ENCODE results near the gene DFFB. TPM values are rescaled to one million over a fixed set of nuclear protein-coding genes. Genes with fewer than 3 reads are reported as not detected.

DFFB gene
- total and polyA plus RNA-seq, 2 of the 13 experiments (the other 11 are each of a cell fraction or from before 2014, with no cell fraction given), result 4.6 to 9.3 TPM

GRCh38 chr1:3900969-3901529, 43.8 kb downstream of the DFFB start:
- H3K27ac ChIP-seq (ENCODE audit: extremely low read length, insufficient read depth, low read length), result peak overlapping the region; percentile 99
- H3K79me2 ChIP-seq (ENCODE audit: insufficient read depth, low read length), result peaks cover 40% of the 10 kb centered on the region
- intact Hi-C loops (cut with micrococcal nuclease; ENCODE audit: unreplicated experiment) (loop anchor here (1.0 to 10.0 kb wide), 2 partner anchors 44 to 126 kb away; partner anchors contain the start of genes CEP104, DFFB and SMIM1), in situ Hi-C loops (cut with HindIII; ENCODE audit: extremely low pct_ligation_motif_present, low pct_unique_long_range_greater_than_20kb) (loop anchor here (25.0 kb wide), 1 partner anchor 161 kb away; no protein-coding TSS in a partner anchor)
- DNase-seq (ENCODE audit: low spot score) (peak; percentile 93), FAIRE-seq (peak; percentile 86), ATAC-seq (peak; percentile 81)
- H3K4me2 ChIP-seq (ENCODE audit: low read depth, low read length), result peak overlapping the region; percentile 73
- peaks cover 4% of the 10 kb centered on the region; the same call in 1 of the 2 replicates for H3K9me3 ChIP-seq (ENCODE audit: low read length)
- no peaks in the 10 kb centered on the region for H4K20me1 ChIP-seq (ENCODE audit: insufficient read depth, low read length)
- CTCF ChIA-PET (ENCODE audit: low intra/inter-chr PET ratio, low total read pairs), result no interaction called here
- 0% methylated on average over 3 of the region's 51 CpGs for WGBS (ENCODE audit: low lambda C conversion rate)
- BruUV-seq (replicated peaks), result no TSS peak
- peak overlapping the region; percentile 72 to 97 (median 88) for H3K4me3 ChIP-seq (replicated peaks in 1 of 3; ENCODE audit: insufficient read depth in 1 of 3, low read depth in 2 of 3, low read length in 3 of 3)
- H3K4me1 ChIP-seq (ENCODE audit: insufficient read depth, low read length), result peaks cover 59% of the 10 kb centered on the region
- POLR2A ChIA-PET, result interaction anchor here (0.7 to 1.7 kb wide), 4 partner anchors 11 to 366 kb away, joined by 3 to 6 read pairs (median 4); no protein-coding TSS in a partner anchor
- H3K27me3 ChIP-seq (ENCODE audit: control insufficient read depth in 1 of 2, insufficient read depth in 2 of 2, low read length in 2 of 2), result no peaks in the 10 kb centered on the region; a peak in 1 of 5 replicates
- no peak overlapping the region for H2AFZ ChIP-seq (ENCODE audit: low read length)
- peak overlapping the region; percentile 95 for H3K9ac ChIP-seq (ENCODE audit: insufficient read depth, low read depth, low read length)
- peaks cover 0 to 3% of the 10 kb centered on the region in 2 experiments; a peak in 1 of 5 replicates for H3K36me3 ChIP-seq (replicated peaks in 1 of 2; ENCODE audit: control insufficient read depth in 1 of 2, insufficient read depth in 2 of 2, low read length in 2 of 2)
- TF ChIP-seq ZFP36L2 (CRISPR knock-in tag; IDR thresholded peaks at IDR 0.05) (no peak), ZNF460 (CRISPR knock-in tag; IDR thresholded peaks at IDR 0.05; ENCODE audit: borderline replicate concordance) (no peak; the same call in 1 of the 2 replicates), DDIT3 (CRISPR knock-in tag; IDR thresholded peaks at IDR 0.05) (no peak), ATF1 (CRISPR knock-in tag; IDR thresholded peaks at IDR 0.05) (no peak), ZNF567 (CRISPR knock-in tag; IDR thresholded peaks at IDR 0.05; ENCODE audit: borderline replicate concordance) (no peak), ZFP90 (CRISPR knock-in tag; IDR thresholded peaks at IDR 0.05; ENCODE audit: borderline replicate concordance) (no peak; the same call in 1 of the 2 replicates), ZNF138 (CRISPR knock-in tag; IDR thresholded peaks at IDR 0.05; ENCODE audit: low read depth) (no peak), TAF15 (IDR thresholded peaks at IDR 0.05; ENCODE audit: low read depth, low read length, poor library complexity, severe bottlenecking) (peak; percentile 9), MEIS2 (CRISPR knock-in tag; IDR thresholded peaks at IDR 0.05) (no peak), ZSCAN29 (CRISPR knock-in tag; conservative IDR thresholded peaks at IDR 0.05) (no peak), NCOR1 (IDR thresholded peaks at IDR 0.05; ENCODE audit: borderline replicate concordance, low read length) (no peak), CSRNP1 (CRISPR knock-in tag; IDR thresholded peaks at IDR 0.05) (no peak), ZNF292 (CRISPR knock-in tag; IDR thresholded peaks at IDR 0.05; ENCODE audit: borderline replicate concordance, low read depth) (no peak), ZNF235 (CRISPR knock-in tag; IDR thresholded peaks at IDR 0.05; ENCODE audit: borderline replicate concordance) (no peak), MIER2 (CRISPR knock-in tag; IDR thresholded peaks at IDR 0.05) (no peak), ZNF564 (CRISPR knock-in tag; IDR thresholded peaks at IDR 0.05) (peak; percentile 76), ZSCAN5A (CRISPR knock-in tag; IDR thresholded peaks at IDR 0.05; ENCODE audit: borderline replicate concordance) (no peak), MBNL3 (CRISPR knock-in tag; conservative IDR thresholded peaks at IDR 0.05) (no peak), SMC3 (IDR thresholded peaks at IDR 0.05; ENCODE audit: low read length) (no peak), NFE2L2 (IDR thresholded peaks at IDR 0.05; ENCODE audit: low read length) (no peak)

Measured in HepG2 (cell line).